Measurements from ENCODE around the gene PPIA.

- TF ChIP-seq YY1 (IDR thresholded peaks at IDR 0.05; ENCODE audit: insufficient read depth, insufficient read length): no peak
- no peak for TF ChIP-seq ZNF274 (IDR thresholded peaks at IDR 0.05; ENCODE audit: low read depth, low read length)
Measured at GRCh38 chr7:44782460-44782859, 14.0 kb upstream of the PPIA start.

All from NT2/D1 (cell line).